SK-N-MC (cell line): ENCODE data around the gene PC.

Experiments used
- DNase-seq: peaks from one replicate; pipeline ENCODE4 v3.0.0-alpha.2; 2011; ENCODE audit warnings: low read depth, low spot score
- H3K27ac ChIP-seq: fragments of 200-600 bp; sonication (generic); 2 replicates; pipeline ENCODE4 v1.5.1; 2016; ENCODE audit warnings: mixed run types
- H3K36me3 ChIP-seq: fragments of 200-600 bp; sonication (generic); 2 replicates; pipeline ENCODE4 v1.6.1; 2017; ENCODE audit warnings: antibody characterized with exemption, low read length, mixed read lengths; ENCODE audit not compliant: insufficient read depth
- H3K4me3 ChIP-seq: fragments of 200-600 bp; sonication (generic); 2 replicates; pipeline ENCODE4 v1.5.1; 2016
- H3K9ac ChIP-seq: fragments of 200-600 bp; sonication (generic); 2 replicates; pipeline ENCODE4 v1.8.0; 2017; ENCODE audit warnings: mixed run types, mixed read lengths; ENCODE audit not compliant: insufficient read length
- H3K9me3 ChIP-seq: fragments of 200-600 bp; sonication (generic); 2 replicates; pipeline ENCODE4 v1.6.1; 2017; ENCODE audit warnings: low read depth, mild to moderate bottlenecking, antibody characterized with exemption, low read length, moderate library complexity, mixed read lengths
- EZH2 ChIP-seq: fragments of 200-600 bp; sonication (generic); IDR thresholded peaks from one replicate; pipeline ENCODE4 v1.6.1; 2017; ENCODE audit warnings: antibody characterized with exemption
- FOXP2 ChIP-seq: optimal IDR thresholded peaks from 2 replicates; pipeline ENCODE3; 2011; ENCODE audit warnings: mild to moderate bottlenecking, moderate library complexity; ENCODE audit not compliant: insufficient read depth; ENCODE audit errors: extremely low read length, control extremely low read depth
- POLR2AphosphoS5 ChIP-seq: IDR thresholded peaks from 2 replicates; pipeline ENCODE4 v1.6.1; 2012; ENCODE audit warnings: mild to moderate bottlenecking, low read depth, low read length, borderline replicate concordance

PC gene

DNA sequence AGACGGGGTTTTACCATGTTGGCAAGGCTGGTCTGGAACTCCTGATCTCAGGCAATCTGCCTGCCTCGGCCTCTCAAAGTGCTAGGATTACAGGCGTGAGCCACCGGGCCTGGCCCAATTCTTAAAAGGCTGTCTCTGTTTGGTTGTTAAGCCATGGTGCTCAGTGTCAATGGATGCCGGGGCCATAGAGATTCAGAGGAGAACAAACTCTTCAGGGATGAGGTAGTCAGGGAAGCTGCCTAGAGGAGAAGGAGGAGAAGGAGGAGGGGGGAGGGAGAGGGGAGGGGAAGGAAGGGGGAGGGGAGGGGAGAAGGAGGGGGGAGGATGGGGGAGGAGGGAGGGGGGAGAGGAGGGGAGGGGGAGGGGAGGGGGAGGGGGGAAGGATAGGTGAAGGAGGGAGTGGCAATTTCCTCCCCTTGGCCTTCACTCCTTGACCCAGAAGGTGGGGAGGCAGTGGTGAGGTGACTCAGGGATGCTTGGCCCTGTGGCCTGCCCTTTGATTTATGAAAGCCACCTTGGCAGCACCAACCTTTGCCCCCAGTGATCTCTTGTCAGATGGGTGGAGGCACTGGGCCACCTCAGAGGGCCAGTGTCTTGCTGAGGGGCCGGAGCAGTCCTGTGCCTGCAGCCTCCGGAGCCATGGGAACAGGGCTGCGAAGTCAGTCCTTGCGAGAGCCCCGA lies 16.7 kb upstream of the PC start, which contains the start of gene C11orf86:
C11orf86 (plus strand) TSS at position 581 of the 681 bp plus-strand sequence; CDS start at position 640, 59 bp downstream.
- Histone ChIP-seq H3K9me3 (no peaks in the 10 kb centered on the region), H3K9ac (peak within 1 kb of the TSS; percentile 15), H3K4me3 (no peak within 1 kb of the TSS), H3K27ac (peak within 1 kb of the TSS; percentile 70), H3K36me3 (no peaks in the 10 kb centered on the region)
- no peak for TF ChIP-seq EZH2
- no peak for TF ChIP-seq POLR2AphosphoS5
- no peak for TF ChIP-seq FOXP2
- no peak for DNase-seq

DNA sequence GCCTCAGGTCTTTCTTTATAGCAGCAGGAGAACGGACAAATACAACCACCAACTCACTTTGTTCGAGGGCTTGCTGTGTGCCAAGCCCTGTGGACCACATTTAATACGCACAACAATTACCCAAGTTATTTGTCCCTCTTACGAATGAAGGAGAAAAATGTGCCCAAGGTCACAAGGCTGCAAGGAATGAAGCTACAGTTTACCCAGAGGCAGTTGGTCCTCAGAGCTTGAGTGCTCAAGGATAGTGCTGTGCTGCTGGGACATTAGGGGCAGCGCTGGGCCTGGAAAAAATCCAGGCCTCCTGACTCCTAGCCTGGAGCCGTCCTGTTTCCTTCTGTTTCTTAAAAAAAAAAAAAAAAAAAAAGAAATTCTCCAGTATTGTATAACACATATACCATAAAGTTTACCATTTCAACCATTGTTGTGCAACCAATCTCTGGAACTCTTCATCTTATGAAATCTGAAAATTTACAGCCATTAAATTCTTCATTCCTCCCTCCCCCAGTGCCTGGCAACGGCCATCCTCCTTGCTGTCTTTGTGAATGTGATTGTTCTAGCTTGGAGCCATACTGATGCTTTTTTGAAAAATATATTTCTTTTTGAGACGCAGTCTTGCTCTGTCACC lies 15.9 kb upstream of the PC start:
- Histone ChIP-seq H3K36me3 (no peaks in the 10 kb centered on the region), H3K9me3 (no peaks in the 10 kb centered on the region), H3K9ac (peak overlapping the region; percentile 15), H3K27ac (peak overlapping the region; percentile 70), H3K4me3 (no peak overlapping the region)
- DNase-seq = no peak
- TF ChIP-seq EZH2 (no peak), FOXP2 (no peak), POLR2AphosphoS5 (no peak)

DNA sequence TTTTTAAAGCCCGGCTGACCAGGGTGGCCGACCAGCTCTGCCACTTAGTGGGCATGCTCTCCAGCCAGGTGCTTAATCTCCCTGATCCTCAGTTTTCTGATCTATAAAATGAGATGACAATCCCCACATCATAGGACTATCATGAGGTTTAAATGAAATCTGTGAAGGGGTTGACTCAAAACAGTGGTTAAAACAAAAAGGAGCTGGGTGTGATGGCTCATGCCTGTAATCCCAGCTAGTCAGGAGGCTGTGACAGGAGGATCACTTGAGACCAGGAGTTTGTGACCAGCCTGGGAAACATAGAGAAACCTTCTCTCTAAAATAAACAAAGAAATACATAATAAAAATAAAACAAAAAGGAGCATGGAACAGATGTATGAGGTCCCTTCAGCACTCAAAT lies 13.3 kb upstream of the PC start:
- Histone ChIP-seq H3K4me3 (no peak overlapping the region), H3K27ac (no peak overlapping the region), H3K9ac (no peak overlapping the region)

DNA sequence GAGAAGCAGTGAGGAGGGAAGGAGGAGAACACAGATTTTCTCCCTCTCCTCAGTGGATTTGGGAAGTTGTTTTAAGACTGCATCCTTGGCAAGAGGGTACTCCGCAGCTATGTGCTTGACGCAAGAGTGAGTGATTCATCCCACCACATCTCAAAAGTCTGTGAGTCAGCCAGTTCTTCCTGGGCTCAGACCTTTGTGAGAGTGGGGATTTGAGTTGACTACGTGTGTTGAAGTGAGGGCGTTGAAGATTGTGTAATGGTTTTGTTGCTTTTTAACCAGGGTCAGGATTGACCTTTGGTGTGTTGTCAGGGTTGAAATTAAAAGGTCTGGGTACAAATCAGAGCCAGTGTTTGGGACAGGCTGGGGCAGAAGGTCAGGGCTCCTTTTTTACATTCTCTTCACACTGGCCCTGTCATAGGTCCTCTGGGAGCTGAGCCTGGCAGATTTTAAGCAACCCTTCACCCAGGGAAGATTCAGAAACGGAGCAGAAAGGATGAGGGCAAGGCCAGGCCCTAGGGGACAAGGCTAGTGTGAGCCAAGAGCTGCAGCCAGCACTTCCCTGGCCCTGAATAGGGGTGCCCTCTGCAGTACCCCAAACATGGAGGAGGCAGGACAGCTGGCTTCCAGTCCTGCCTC lies 12.7 kb upstream of the PC start:
- Histone ChIP-seq H3K9ac (no peak overlapping the region), H3K4me3 (no peak overlapping the region), H3K9me3 (no peaks in the 10 kb centered on the region), H3K36me3 (no peaks in the 10 kb centered on the region), H3K27ac (no peak overlapping the region)
- no peak for DNase-seq
- TF ChIP-seq EZH2 (no peak), FOXP2 (no peak), POLR2AphosphoS5 (no peak)

More for the DNA sequence above, 13.3 kb upstream of the PC start:
- TF ChIP-seq FOXP2 (no peak), POLR2AphosphoS5 (no peak), EZH2 (no peak)
- Histone ChIP-seq H3K9me3 (no peaks in the 10 kb centered on the region), H3K36me3 (no peaks in the 10 kb centered on the region)
- no peak for DNase-seq

DNA sequence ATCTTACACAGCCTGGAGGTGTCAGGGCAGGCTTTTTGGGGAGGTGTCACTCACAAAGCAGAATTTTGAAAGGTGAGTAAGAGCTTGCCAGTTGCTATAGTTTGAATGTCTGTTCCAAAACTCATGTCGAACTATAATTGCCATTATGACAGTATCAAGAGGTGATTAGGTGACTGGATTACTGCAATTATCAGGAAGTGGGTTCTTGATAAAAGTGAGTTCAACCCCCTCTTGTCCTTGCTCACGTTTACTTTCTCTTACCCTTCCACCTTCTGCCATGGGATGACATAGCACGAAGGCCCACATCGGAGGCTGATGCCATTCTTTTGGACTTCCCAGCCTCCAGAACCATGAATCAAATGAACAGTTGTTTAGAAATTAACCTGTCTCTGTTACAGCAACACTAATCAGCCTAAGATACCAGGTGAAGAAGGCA lies 12.2 kb upstream of the PC start:
- H3K4me3 ChIP-seq = no peak overlapping the region

DNA sequence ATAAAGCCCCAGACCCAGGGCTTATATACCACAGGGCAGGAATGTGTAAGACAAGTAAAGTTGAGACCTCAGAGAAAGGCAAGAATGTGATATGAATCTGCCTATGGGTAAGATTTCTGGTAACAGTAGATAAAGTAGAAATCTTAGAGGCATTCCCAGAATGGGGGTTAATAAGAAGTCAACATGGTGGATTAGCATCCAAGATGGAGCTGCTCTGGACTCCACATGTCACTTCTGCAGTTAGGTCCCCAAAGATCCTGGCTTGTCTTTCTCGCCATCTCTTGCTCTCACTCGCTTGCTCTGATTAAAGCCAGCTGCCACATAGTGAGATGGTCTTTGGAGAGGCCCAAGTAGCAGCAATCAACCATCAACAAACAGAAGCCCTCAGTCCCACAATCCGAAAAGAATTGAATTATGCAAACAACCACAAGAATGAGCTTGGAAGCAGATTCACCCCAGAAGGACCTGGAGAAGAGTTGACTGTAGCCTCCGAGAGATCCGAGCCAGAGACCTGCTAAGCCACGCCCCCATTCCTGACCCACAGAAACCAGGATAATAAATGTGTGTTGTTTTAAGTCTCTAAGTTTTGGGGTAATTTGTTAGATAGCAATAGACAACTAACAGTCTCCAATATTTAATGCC lies 11.5 kb upstream of the PC start:
- Histone ChIP-seq H3K9me3 (no peaks in the 10 kb centered on the region), H3K36me3 (no peaks in the 10 kb centered on the region), H3K27ac (no peak overlapping the region), H3K4me3 (no peak overlapping the region), H3K9ac (no peak overlapping the region)
- no peak for TF ChIP-seq FOXP2
- TF ChIP-seq POLR2AphosphoS5 = no peak
- TF ChIP-seq EZH2 = no peak
- DNase-seq = no peak

More for the DNA sequence above, 12.2 kb upstream of the PC start:
- Histone ChIP-seq H3K27ac (no peak overlapping the region), H3K9ac (no peak overlapping the region), H3K36me3 (no peaks in the 10 kb centered on the region), H3K9me3 (no peaks in the 10 kb centered on the region)
- TF ChIP-seq EZH2 = no peak
- TF ChIP-seq FOXP2 = no peak
- no peak for TF ChIP-seq POLR2AphosphoS5
- no peak for DNase-seq

DNA sequence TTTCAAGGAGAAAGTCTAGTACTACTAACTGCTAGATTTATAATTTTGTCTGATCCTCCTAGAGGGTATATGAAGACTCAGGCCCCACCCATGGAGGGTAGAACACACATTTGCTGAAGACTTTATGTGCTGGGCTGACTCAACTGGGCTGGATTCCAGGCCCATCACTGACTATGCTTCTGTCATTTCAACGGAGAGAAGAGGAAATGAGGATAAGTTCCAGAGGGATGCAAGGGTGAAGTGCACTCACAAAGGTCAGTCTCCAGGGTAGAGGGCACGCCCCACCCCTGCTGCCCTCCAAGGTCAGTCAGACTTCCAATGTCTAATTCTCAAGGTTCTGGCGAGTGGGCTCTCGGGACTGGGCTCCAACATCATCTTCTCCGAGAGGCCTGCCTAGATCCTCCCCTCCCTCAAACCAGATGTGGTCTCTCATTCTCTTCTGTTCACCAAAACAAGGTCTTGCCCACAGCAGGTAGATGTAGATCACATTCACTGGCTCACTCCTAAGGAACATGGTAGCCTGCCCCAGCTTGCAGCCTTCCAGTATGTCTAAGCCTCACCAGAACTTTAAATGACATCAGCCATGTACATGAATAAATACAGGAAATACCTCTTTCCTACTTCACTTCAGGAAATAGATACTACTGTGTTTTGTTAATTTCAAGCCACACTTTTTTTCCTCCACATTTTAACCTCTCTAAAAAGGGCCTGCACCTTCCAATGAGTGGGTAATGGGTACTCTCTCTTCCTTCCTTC lies 9.7 kb upstream of the PC start:
- Histone ChIP-seq H3K9me3 (no peaks in the 10 kb centered on the region), H3K4me3 (no peak overlapping the region), H3K36me3 (no peaks in the 10 kb centered on the region), H3K27ac (peak overlapping the region; percentile 7; the same call in 1 of the 2 replicates), H3K9ac (no peak overlapping the region)
- no peak for DNase-seq
- TF ChIP-seq EZH2 (no peak), POLR2AphosphoS5 (no peak), FOXP2 (no peak)
